ENCODE data around the gene TFR2.

TFR2 gene

GRCh38 chr7:100641463-100641859, at the start of gene TFR2:
Gene TFR2 (minus strand): TSS chr7:100641552. CDS start chr7:100641509, 43 bp downstream.
- H3K4me3 ChIP-seq (ENCODE audit: low read depth, low read length): no peak within 1 kb of the TSS

GRCh38 chr7:100689230-100690135, 48.1 kb upstream of the TFR2 start:
- no peak overlapping the region for H3K4me3 ChIP-seq (ENCODE audit: low read depth, low read length)

GRCh38 chr7:100688326-100688860, 47.0 kb upstream of the TFR2 start:
- no peak overlapping the region for H3K4me3 ChIP-seq (ENCODE audit: low read depth, low read length)

GRCh38 chr7:100687751-100688300, 46.5 kb upstream of the TFR2 start:
- H3K4me3 ChIP-seq (ENCODE audit: low read depth, low read length): no peak overlapping the region

- H3K4me3 ChIP-seq (ENCODE audit: low read depth, low read length): no peak overlapping the region
Measured at GRCh38 chr7:100687261-100687660, 45.9 kb upstream of the TFR2 start.

- H3K4me3 ChIP-seq (ENCODE audit: low read depth, low read length): no peak overlapping the region
Measured at GRCh38 chr7:100686822-100687211, 45.5 kb upstream of the TFR2 start.

GRCh38 chr7:100686201-100686821, 45.0 kb upstream of the TFR2 start:
- no peak overlapping the region for H3K4me3 ChIP-seq (ENCODE audit: low read depth, low read length)

GRCh38 chr7:100685631-100686145, 44.3 kb upstream of the TFR2 start:
- H3K4me3 ChIP-seq (ENCODE audit: low read depth, low read length): no peak overlapping the region

GRCh38 chr7:100685049-100685605, 43.8 kb upstream of the TFR2 start:
- H3K4me3 ChIP-seq (ENCODE audit: low read depth, low read length): no peak overlapping the region

GRCh38 chr7:100684534-100685042, 43.2 kb upstream of the TFR2 start:
- H3K4me3 ChIP-seq (ENCODE audit: low read depth, low read length): no peak overlapping the region

GRCh38 chr7:100683659-100684533, 42.5 kb upstream of the TFR2 start:
- H3K4me3 ChIP-seq (ENCODE audit: low read depth, low read length): no peak overlapping the region

GRCh38 chr7:100682991-100683658, 41.8 kb upstream of the TFR2 start:
- H3K4me3 ChIP-seq (ENCODE audit: low read depth, low read length): no peak overlapping the region

GRCh38 chr7:100682228-100682741, 40.9 kb upstream of the TFR2 start:
- H3K4me3 ChIP-seq (ENCODE audit: low read depth, low read length): no peak overlapping the region

GRCh38 chr7:100681491-100682227, 40.3 kb upstream of the TFR2 start:
- H3K4me3 ChIP-seq (ENCODE audit: low read depth, low read length): no peak overlapping the region

- H3K4me3 ChIP-seq (ENCODE audit: low read depth, low read length): no peak overlapping the region
Measured at GRCh38 chr7:100680576-100681271, 39.4 kb upstream of the TFR2 start.

- no peak overlapping the region for H3K4me3 ChIP-seq (ENCODE audit: low read depth, low read length)
Measured at GRCh38 chr7:100679927-100680575, 38.7 kb upstream of the TFR2 start.

- no peak overlapping the region for H3K4me3 ChIP-seq (ENCODE audit: low read depth, low read length)
Measured at GRCh38 chr7:100679129-100679926, 38.0 kb upstream of the TFR2 start.

Data from iPS-11a (cell line).